OCI-LY7 (cell line): ENCODE results near the gene DCAF7.

Experiments
- CTCF ChIP-seq: fragments of 200-600 bp; sonication (generic); conservative IDR thresholded peaks from 2 replicates; pipeline ENCODE4 v1.5.1; 2014; ENCODE audit warnings: mild to moderate bottlenecking, antibody characterized with exemption, low read length, moderate library complexity, mixed read lengths
- EZH2phosphoT487 ChIP-seq: fragments of 200-600 bp; sonication (generic); IDR thresholded peaks from 2 replicates; pipeline ENCODE4 v1.6.1; 2018; ENCODE audit warnings: low read depth, borderline replicate concordance, mild to moderate bottlenecking, mixed run types, antibody characterized with exemption, low read length, moderate library complexity, mixed read lengths

DNA sequence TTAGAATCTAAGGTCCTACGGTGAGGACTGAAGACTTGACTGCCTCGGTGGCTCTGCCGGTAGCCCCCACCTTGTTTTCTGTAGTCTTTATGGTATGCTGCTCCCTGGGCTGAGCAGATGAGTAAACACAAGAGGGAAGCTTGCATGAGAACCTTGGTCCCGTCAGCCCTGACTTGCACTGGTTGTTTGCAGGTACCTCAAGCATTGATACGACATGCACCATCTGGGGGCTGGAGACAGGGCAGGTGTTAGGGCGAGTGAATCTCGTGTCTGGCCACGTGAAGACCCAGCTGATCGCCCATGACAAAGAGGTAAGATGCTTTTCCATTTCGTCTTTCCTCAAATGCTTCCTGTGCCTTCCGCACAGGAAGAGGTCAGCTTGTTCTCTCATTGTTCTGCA, 29.4 kb downstream of the DCAF7 start:
- TF ChIP-seq CTCF = no peak
- no peak for TF ChIP-seq EZH2phosphoT487
